IPS-NIHi7 (cell line): ENCODE results near the gene CDC16.
A peak's percentile ranks its signal among the peaks of the same experiment; 100 is the strongest.
"Not testable (repeated sequence)": the region's sequence is repeated elsewhere in the genome, so short reads cannot be mapped to it uniquely, and the experiment has no call there.

Source experiments
- DNase-seq: peaks from one replicate; pipeline ENCODE4 v3.0.0; 2012; ENCODE audit warnings: mixed read lengths; ENCODE audit errors: extremely low spot score

Gene CDC16

GRCh38 chr13:114263578-114263977, 28.9 kb downstream of the CDC16 start:
- DNase-seq: no peak

- DNase-seq: not testable (repeated sequence)
Measured at GRCh38 chr13:114264313-114264712, 29.6 kb downstream of the CDC16 start.

GRCh38 chr13:114264886-114265611, 30.4 kb downstream of the CDC16 start:
- no peak for DNase-seq

GRCh38 chr13:114266241-114266640, 31.5 kb downstream of the CDC16 start:
- DNase-seq: no peak

GRCh38 chr13:114268344-114269280, 33.9 kb downstream of the CDC16 start:
- DNase-seq: no peak

- DNase-seq: no peak
Measured at GRCh38 chr13:114269281-114269770, 34.6 kb downstream of the CDC16 start.

- no peak for DNase-seq
Measured at GRCh38 chr13:114272977-114273376, 38.3 kb downstream of the CDC16 start.

- DNase-seq: no peak
Measured at GRCh38 chr13:114275304-114275703, 40.6 kb downstream of the CDC16 start.

GRCh38 chr13:114279146-114279545, 44.4 kb downstream of the CDC16 start:
- no peak for DNase-seq

- DNase-seq: no peak
Measured at GRCh38 chr13:114279758-114280355, 45.2 kb downstream of the CDC16 start.

- DNase-seq: peak; percentile 88
Measured at GRCh38 chr13:114281351-114282040, 46.8 kb downstream of the CDC16 start, which contains the start of gene UPF3A. UPF3A (plus strand) TSS chr13:114281601; CDS start chr13:114281640, 39 bp downstream.

GRCh38 chr13:114282041-114282670, 47.5 kb downstream of the CDC16 start:
- peak; percentile 52 for DNase-seq

GRCh38 chr13:114283576-114283975, 48.9 kb downstream of the CDC16 start:
- no peak for DNase-seq

- no peak for DNase-seq
Measured at GRCh38 chr13:114284680-114285079, 50.0 kb downstream of the CDC16 start.

GRCh38 chr13:114285166-114285808, 50.6 kb downstream of the CDC16 start:
- DNase-seq: no peak

GRCh38 chr13:114286808-114287207, 52.1 kb downstream of the CDC16 start:
- DNase-seq: no peak

- no peak for DNase-seq
Measured at GRCh38 chr13:114288157-114288591, 53.5 kb downstream of the CDC16 start.

- DNase-seq: no peak
Measured at GRCh38 chr13:114296448-114296847, 61.8 kb downstream of the CDC16 start.

GRCh38 chr13:114296902-114297301, 62.2 kb downstream of the CDC16 start:
- no peak for DNase-seq

- DNase-seq: no peak
Measured at GRCh38 chr13:114298866-114299265, 64.2 kb downstream of the CDC16 start.
